Right renal cortex interstitium (tissue), 3 donors: ENCODE data around the gene CALB2. TPM values are rescaled to one million over a fixed set of nuclear protein-coding genes. Genes with fewer than 3 reads are reported as not detected.
"Not testable (repeated sequence)": the region's sequence is repeated elsewhere in the genome, so short reads cannot be mapped to it uniquely, and the experiment has no call there.

Source experiments
- DNase-seq, 3 donors: peaks; one replicate each; pipeline ENCODE4 v3.0.0-alpha.2; 2013; ENCODE audit warnings: low read depth in 3 of 3, low spot score in 2 of 3
- polyA plus RNA-seq, 3 donors: library from polyadenylated mRNA; unstranded; fragments of 120-200 nt; gene quantifications; one replicate each; pipeline ENCODE4 v1.2.1, GENCODE V29; 2013; ENCODE audit not compliant: insufficient read length in 3 of 3

Gene CALB2
- polyA plus RNA-seq, 3 donors = 0.69 to 1.3 (median 1.3) TPM

DNA sequence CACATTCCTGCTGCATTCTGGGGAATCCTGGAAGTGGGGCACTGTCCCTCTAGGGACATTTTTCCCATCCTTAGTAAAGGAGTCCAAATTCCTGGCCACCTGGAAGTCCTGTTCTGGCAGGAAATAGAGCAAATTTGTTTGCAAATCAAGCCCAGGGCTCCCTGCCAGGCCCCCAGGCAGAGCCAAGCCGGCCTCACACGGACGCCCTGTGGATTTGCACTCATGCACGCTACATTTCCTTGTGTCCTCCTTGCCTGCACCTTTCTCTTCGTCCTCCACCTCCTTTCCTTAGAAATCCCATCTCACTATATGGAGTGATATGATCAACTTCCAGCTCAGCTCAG lies 7.0 kb upstream of the CALB2 start:
- DNase-seq = no peak

DNA sequence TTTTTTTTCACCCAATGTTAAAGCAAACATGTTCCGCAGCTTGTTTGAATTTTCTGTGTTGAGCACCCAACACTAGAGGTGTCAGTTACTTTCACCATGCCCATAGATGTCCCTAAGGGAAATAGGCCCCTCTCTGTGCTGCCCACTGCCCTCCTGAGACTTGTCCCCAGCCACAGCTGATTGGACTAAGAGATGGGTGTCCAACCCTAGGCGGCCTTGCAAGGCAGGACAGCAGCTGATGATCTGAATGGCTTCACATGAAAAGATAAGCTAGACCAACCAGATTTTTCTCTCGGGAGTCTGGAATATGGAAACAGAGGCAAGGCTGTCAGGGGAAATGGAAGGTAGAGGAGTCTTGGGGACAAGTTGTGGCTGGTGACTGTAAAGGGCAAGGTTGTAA lies 6.1 kb upstream of the CALB2 start:
- no peak for DNase-seq

DNA sequence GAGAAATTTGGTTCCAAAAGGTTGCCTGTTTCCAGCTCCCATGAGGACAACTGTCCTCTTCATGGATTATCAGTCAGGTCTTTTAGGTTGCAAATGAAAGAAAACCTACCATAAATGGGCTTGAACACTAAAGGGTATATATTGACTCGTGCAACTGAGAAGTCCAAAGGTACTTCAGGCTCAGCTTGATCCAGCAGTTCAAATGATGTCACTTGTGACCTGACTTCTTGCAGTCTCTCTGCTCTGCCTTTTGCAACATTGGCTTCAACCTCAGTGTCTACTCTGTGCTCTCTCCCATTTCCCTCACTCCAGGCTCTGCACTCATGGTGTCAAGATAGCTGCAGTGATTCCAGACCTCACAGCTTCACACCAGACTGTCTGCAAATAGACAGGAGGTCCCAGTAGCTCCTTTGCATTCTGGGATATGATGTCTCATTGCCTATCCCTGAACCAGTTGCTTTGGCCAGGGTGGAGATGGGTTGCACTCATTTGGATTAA lies 5.5 kb upstream of the CALB2 start:
- DNase-seq = no peak

- DNase-seq = no peak
Observed at GRCh38 chr16:71353736-71354135, 4.8 kb upstream of the CALB2 start.

- DNase-seq = no peak
Observed at GRCh38 chr16:71354156-71354555, 4.4 kb upstream of the CALB2 start.

DNA sequence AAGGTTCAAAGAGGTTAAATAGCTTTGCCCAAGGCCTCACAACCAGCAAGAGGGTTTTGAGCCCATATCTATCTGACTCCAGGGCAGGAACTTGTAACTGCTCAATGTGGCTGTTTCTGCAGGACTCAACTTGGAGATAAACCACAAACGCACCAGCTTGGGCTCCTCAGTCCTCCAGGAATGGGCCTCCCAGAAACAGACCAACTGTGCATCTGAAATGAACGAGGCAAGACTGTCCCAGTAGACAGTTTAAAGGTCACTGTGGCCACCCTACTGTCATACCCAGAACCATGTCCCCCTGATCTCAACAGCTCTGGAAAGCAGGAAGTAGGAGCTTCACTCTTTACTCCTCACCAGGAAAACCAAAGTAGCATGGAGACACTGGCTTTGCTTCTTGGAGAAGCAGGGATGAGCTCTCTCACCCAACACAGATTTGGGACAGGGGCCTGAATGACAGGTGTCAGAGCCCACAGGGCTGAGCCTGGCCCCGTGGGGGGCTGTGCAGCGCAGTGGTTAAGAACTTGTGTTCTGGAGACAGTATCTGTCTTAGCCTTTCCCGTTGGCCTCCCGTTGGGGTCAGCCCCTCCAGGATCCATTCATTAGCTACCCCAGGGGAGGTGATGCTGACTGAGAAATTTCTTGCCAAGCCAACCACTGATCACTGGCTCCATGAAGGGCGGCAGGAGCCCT lies 2.3 kb upstream of the CALB2 start:
- no peak for DNase-seq

DNA sequence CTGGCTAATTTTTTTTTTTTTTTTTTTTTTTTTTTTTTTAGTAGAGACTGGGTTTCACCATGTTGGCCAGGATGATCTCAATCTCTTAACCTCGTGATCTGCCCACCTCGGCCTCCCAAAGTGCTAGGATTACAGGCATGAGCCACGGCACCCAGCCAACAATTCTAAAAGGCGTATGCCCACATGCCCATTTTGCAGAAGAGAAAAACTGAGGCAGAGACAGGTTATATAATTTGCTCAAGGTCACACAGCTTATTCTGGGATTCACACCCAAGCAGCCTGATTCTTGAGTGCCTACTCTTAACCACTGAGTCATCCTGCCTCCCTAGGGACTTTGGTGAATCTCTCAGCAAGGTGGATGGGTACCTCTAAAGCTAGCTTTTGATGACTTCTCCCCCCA lies 1.6 kb upstream of the CALB2 start:
- DNase-seq = not testable (repeated sequence)

GRCh38 chr16:71357681-71358080 lies 842 bp upstream of the CALB2 start:
- no peak for DNase-seq

- no peak for DNase-seq
Observed at GRCh38 chr16:71359431-71359830, 908 bp downstream of the CALB2 start.

DNA sequence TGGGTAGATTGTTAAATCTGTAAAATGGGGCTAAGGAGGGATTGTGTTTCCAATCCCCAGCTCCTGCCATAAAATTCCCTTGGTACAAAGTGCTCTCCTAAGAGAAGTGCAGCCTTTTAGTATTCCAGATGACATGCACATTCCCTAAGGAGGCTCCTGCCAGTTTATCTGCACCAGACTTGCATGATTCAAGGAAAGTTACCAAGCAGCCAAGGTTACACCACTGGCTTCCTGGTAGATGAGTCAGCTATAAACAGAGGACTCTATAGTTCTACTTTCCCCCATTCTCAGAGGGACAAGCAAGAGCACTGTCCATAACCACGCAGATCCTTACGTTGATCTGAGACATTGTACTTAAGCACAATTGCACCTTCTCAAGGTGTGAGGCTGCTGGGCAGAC lies 1.9 kb downstream of the CALB2 start:
- no peak for DNase-seq

GRCh38 chr16:71364133-71364681 lies 5.7 kb downstream of the CALB2 start:
- DNase-seq = no peak

- DNase-seq = no peak
Observed at GRCh38 chr16:71365021-71365420, 6.5 kb downstream of the CALB2 start.

DNA sequence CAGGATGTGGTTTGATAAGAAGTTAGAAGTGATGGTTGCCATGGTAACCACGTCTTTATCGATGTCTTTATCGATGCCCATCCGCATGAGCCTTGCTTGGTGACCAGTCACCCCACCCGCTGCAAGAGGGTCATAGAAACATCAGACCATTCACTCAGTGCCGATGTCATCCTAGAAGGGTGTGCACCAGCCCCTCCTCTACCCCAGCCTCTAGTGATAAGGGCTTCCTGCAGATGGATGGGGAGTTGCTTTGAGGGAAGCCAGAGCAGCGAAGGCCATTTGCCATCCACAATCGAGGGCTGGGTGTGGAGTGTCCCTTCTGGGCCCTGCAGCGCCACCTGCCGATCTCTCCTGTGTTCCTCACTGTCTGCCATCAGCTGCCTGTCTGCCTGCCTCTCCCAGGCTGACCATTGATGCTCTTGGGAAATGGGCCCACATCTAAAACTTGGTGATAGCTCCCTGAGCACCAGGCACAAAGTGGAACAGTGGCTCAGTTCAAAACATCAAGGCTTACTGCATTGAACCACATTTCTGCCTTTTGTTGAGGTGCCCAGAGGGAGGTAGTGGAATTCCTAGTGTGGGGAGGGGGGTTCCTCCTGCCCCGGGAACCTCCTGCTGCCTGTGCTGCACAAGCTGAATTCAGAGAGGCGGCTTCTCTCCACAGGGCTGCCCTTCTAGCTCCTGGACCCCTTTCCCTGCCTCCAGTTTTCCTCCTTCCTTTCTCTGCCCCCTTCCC lies 8.9 kb downstream of the CALB2 start:
- no peak for DNase-seq

DNA sequence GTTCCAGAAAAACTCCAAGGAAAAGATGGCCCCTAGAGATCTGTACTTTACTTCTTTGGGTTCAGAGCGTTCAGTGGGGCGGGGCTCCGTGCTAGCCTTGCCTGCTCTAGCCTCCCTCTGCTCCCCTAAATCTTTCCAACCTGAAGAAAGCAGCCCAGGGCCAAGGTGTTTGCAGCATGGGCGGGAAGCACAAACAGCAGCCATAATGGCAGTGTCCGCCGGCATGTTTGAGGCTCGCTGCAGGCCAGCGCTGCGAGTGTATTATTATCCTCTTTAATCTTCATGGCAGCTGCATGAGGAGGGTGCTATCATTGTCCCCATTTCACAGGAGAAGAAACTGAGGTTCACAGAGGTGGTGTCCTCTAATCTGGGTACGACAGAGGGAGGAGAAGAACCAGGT lies 10.4 kb downstream of the CALB2 start:
- DNase-seq = no peak

- DNase-seq = no peak
Observed at GRCh38 chr16:71369494-71369893, 11.0 kb downstream of the CALB2 start.

- no peak for DNase-seq
Observed at GRCh38 chr16:71371237-71371636, 12.7 kb downstream of the CALB2 start.

DNA sequence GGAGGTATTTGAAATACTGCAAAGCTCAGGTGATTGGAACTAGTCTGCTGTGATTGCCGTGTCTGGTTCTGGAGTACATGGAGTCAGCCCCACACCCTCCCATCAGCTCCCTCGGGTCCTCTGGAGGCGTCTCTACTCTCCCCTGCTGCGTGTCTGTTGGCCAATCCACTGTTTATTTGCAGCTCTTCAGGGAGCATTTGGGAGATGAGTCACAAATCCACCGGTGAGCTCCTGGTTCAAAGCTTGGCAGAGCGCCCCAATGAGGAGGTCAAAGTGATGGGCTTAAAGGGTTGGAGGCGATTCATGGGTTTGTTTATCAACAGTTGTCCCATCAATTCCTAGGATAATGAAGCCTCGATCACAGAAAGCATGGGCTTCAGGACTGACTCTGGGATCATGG lies 14.6 kb downstream of the CALB2 start:
- no peak for DNase-seq

DNA sequence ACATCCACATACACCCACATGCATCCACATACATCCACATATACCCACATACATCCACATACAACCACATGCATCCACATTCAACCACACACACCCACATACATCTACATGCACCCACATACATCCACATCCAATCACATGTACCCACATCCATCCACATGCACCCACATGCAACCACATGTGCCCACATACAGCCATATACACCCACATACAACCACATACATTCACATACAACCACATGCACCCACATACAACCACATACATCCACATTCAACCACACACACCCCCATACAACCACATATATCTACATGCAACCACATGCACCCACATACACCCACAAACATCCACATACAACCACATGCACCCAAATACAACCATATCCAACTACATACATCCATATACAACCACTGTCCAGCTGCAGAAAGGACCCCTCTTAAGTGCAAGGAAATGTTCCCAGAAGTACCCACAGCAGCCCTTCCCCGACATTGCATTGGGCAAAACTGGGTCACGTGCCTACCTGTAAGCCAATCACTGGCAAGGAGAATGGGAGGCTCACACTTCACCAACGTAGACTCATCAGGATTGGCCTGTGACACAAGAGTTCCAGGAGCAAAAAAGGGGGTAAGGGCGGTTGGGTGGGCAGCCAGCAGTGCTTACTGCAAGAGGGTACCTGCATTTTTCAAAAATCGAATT lies 18.1 kb downstream of the CALB2 start:
- no peak for DNase-seq

GRCh38 chr16:71379711-71380110 lies 21.2 kb downstream of the CALB2 start:
- DNase-seq = no peak

DNA sequence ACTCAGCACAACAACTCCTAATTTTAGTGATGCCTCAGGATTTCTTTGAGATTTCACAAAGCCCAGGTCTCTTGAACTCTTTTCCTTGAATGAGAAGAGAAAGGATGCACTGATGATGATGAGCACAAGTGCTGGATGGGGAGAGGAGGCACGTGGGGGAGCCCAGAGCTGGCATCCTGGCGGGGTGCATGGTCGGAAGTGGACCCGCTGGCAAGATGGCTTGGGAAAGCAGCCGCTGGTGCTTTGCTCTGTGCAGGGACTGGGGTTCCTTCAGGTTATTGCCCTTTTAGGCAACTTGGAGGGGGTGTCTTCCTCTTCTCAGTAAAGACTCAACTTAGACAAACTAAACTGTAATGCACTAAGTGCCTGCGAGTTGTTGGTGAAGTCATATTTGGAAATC lies 22.3 kb downstream of the CALB2 start:
- DNase-seq = no peak

- DNase-seq = no peak
Observed at GRCh38 chr16:71383054-71383773, 24.7 kb downstream of the CALB2 start.
